ENCODE measurements around the gene ISM2.

DNA sequence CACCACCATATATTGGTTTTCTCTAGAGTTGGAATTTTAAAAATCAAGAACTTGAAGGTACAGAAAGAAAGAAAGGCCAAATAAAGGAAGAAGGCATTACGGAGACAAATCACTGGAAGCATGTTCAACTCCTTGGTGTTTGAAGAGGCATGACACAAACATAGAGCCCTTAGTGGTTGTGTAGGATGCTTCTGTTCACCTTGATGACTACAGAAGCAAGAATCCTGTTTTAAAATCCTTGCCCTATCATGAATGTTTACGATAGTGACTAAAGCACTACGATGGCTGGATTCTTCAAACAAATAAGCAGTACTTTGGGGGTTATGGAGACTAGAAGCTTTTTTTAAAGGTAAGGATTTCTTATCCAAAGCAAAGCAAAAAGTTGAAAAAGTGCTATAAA lies 10.3 kb upstream of the ISM2 start:
- TF ChIP-seq, protein P1, sequence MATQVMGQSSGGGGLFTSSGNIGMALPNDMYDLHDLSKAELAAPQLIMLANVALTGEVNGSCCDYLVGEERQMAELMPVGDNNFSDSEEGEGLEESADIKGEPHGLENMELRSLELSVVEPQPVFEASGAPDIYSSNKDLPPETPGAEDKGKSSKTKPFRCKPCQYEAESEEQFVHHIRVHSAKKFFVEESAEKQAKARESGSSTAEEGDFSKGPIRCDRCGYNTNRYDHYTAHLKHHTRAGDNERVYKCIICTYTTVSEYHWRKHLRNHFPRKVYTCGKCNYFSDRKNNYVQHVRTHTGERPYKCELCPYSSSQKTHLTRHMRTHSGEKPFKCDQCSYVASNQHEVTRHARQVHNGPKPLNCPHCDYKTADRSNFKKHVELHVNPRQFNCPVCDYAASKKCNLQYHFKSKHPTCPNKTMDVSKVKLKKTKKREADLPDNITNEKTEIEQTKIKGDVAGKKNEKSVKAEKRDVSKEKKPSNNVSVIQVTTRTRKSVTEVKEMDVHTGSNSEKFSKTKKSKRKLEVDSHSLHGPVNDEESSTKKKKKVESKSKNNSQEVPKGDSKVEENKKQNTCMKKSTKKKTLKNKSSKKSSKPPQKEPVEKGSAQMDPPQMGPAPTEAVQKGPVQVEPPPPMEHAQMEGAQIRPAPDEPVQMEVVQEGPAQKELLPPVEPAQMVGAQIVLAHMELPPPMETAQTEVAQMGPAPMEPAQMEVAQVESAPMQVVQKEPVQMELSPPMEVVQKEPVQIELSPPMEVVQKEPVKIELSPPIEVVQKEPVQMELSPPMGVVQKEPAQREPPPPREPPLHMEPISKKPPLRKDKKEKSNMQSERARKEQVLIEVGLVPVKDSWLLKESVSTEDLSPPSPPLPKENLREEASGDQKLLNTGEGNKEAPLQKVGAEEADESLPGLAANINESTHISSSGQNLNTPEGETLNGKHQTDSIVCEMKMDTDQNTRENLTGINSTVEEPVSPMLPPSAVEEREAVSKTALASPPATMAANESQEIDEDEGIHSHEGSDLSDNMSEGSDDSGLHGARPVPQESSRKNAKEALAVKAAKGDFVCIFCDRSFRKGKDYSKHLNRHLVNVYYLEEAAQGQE (IDR thresholded peaks at IDR 0.05; ENCODE audit: borderline replicate concordance) = no peak
- TF ChIP-seq, protein P2, sequence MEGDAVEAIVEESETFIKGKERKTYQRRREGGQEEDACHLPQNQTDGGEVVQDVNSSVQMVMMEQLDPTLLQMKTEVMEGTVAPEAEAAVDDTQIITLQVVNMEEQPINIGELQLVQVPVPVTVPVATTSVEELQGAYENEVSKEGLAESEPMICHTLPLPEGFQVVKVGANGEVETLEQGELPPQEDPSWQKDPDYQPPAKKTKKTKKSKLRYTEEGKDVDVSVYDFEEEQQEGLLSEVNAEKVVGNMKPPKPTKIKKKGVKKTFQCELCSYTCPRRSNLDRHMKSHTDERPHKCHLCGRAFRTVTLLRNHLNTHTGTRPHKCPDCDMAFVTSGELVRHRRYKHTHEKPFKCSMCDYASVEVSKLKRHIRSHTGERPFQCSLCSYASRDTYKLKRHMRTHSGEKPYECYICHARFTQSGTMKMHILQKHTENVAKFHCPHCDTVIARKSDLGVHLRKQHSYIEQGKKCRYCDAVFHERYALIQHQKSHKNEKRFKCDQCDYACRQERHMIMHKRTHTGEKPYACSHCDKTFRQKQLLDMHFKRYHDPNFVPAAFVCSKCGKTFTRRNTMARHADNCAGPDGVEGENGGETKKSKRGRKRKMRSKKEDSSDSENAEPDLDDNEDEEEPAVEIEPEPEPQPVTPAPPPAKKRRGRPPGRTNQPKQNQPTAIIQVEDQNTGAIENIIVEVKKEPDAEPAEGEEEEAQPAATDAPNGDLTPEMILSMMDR (IDR thresholded peaks at IDR 0.05; ENCODE audit: poor library complexity, severe bottlenecking) = no peak
- TF ChIP-seq POLR2AphosphoS5 (IDR thresholded peaks at IDR 0.05) (no peak), EP300 (conservative IDR thresholded peaks at IDR 0.05; ENCODE audit: poor library complexity, severe bottlenecking) (no peak), EZH2 (IDR thresholded peaks at IDR 0.05; ENCODE audit: borderline replicate concordance, insufficient read depth, low read length, poor library complexity, severe bottlenecking) (no peak), MXI1 (conservative IDR thresholded peaks at IDR 0.05; ENCODE audit: poor library complexity, severe bottlenecking) (no peak), TAF1 (IDR thresholded peaks at IDR 0.05; ENCODE audit: low read depth) (no peak), RAD21 (conservative IDR thresholded peaks at IDR 0.05) (no peak)
